A673 (cell line): ENCODE measurements around the gene TXN2. TPM values are rescaled to one million over a fixed set of nuclear protein-coding genes. Genes with fewer than 3 reads are reported as not detected.

ENCODE experiments used
- BruUV-seq: library from RNA; stranded (reverse); fragments of 400-500 nt; replicated peaks from 2 replicates; lab custom pipeline; 2021; lab: Mats Ljungman, UMichigan
- CTCF ChIA-PET: fragments of 300-600 bp; sonication (Branson Sonifier 250); formaldehyde crosslinking; loops from one replicate; lab custom pipeline; 2022; ENCODE audit warnings: antibody characterized with exemption; lab: Charles Lee
- POLR2A ChIA-PET: fragments of 300-600 bp; sonication (Branson Sonifier 250); formaldehyde crosslinking; loops from one replicate; lab custom pipeline; 2022; ENCODE audit warnings: antibody characterized with exemption; ENCODE audit not compliant: low non-redundant PET; lab: Charles Lee
- DNase-seq: peaks from one replicate; pipeline ENCODE4 v3.0.0-alpha.2; 2015; ENCODE audit warnings: low spot score
- H3K27ac ChIP-seq: fragments of 200-600 bp; sonication (generic); 2 replicates; pipeline ENCODE4 v1.5.1; 2016; ENCODE audit warnings: mixed run types, low read depth, mild to moderate bottlenecking, mixed read lengths, antibody characterized with exemption, low read length; ENCODE audit not compliant: poor library complexity, severe bottlenecking
- H3K27me3 ChIP-seq: fragments of 200-600 bp; sonication (generic); replicated peaks from 2 replicates; pipeline ENCODE4 v1.6.1; 2017; ENCODE audit warnings: mixed run types, low read depth, mild to moderate bottlenecking, mixed read lengths, antibody characterized with exemption, low read length; ENCODE audit not compliant: insufficient read depth, poor library complexity
- H3K36me3 ChIP-seq: fragments of 200-600 bp; sonication (generic); 2 replicates; pipeline ENCODE4 v1.6.1; 2016; ENCODE audit warnings: mixed run types, mild to moderate bottlenecking, mixed read lengths, antibody characterized with exemption, low read length; ENCODE audit not compliant: insufficient read depth, poor library complexity, severe bottlenecking
- H3K4me1 ChIP-seq: fragments of 200-600 bp; sonication (generic); 2 replicates; pipeline ENCODE4 v1.6.1; 2017; ENCODE audit warnings: mixed run types, mild to moderate bottlenecking, mixed read lengths, antibody characterized with exemption, low read length; ENCODE audit not compliant: insufficient read depth, poor library complexity, severe bottlenecking
- H3K4me3 ChIP-seq: fragments of 200-600 bp; sonication (generic); 2 replicates; pipeline ENCODE4 v1.5.1; 2016; ENCODE audit warnings: low read depth, mixed run types, mild to moderate bottlenecking, mixed read lengths, low read length; ENCODE audit not compliant: poor library complexity, severe bottlenecking
- H3K9me3 ChIP-seq: fragments of 200-600 bp; sonication (generic); 2 replicates; pipeline ENCODE4 v1.6.1; 2016; ENCODE audit warnings: mixed run types, low read depth, mild to moderate bottlenecking, mixed read lengths, antibody characterized with exemption, low read length; ENCODE audit not compliant: poor library complexity, severe bottlenecking
- CTCF ChIP-seq: fragments of 300-800, 200-600 bp; sonication (generic); conservative IDR thresholded peaks from 2 replicates; pipeline ENCODE4 v1.5.1; 2017; ENCODE audit warnings: low read depth, mild to moderate bottlenecking, antibody characterized with exemption, low read length, moderate library complexity, mixed read lengths
- EZH2 ChIP-seq: fragments of 200-600 bp; sonication (generic); IDR thresholded peaks from 2 replicates; pipeline ENCODE4 v1.6.1; 2017; ENCODE audit warnings: borderline replicate concordance, low read depth, mild to moderate bottlenecking, mixed read lengths, antibody characterized with exemption, low read length; ENCODE audit not compliant: poor library complexity, severe bottlenecking
- intact Hi-C: fragments of 100-400 bp; cut with micrococcal nuclease; formaldehyde crosslinking; loops from one replicate; pipeline ENCODE4 v1.10.0; 2022; ENCODE audit not compliant: unreplicated experiment
- total RNA-seq: library from RNA; stranded (reverse); gene quantifications from 2 replicates; pipeline ENCODE4 v1.2.3, GENCODE V29; 2021

The TXN2 gene
- total RNA-seq, 1 experiment from 2014 or later, result 85.4 TPM

DNA sequence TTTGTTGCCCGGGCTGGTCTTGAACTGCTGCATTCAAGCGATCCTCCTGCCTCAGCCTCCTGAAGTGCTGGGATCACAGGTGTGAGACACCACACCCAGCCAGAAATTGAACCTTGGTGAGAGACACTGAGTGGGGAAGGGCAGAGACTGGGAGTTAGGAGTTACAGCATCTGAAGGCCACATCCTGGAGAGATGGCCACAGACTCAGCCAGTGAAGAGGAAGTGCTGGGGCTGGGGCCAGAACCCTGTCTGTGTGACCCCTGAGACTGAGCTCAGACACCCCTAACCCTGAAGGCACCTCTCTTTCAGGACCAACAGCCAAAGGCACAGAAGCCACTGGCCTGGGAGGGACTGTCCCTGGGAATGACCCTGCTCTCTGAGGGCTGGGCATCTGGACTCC, 33.8 kb downstream of the TXN2 start:
- BruUV-seq, result no TSS peak
- no peak overlapping the region for H3K4me3 ChIP-seq
- H3K27me3 ChIP-seq, result no peaks in the 10 kb centered on the region
- TF ChIP-seq EZH2 (no peak), CTCF (no peak)
- no peak for DNase-seq
- H3K27ac ChIP-seq, result no peak overlapping the region
- CTCF ChIA-PET, result no interaction called here
- no peaks in the 10 kb centered on the region for H3K9me3 ChIP-seq
- POLR2A ChIA-PET, result no interaction called here
- intact Hi-C loops, result no loop called here
- H3K4me1 ChIP-seq, result peaks cover 6% of the 10 kb centered on the region
- no peaks in the 10 kb centered on the region for H3K36me3 ChIP-seq

- H3K4me1 ChIP-seq, result no peaks in the 10 kb centered on the region
- ChIA-PET CTCF (no interaction called here), POLR2A (no interaction called here)
- no peaks in the 10 kb centered on the region for H3K9me3 ChIP-seq
- no TSS peak for BruUV-seq
- TF ChIP-seq EZH2 (no peak), CTCF (no peak)
- DNase-seq, result peak; percentile 48
- H3K27ac ChIP-seq, result no peak overlapping the region
- no peaks in the 10 kb centered on the region for H3K36me3 ChIP-seq
- H3K4me3 ChIP-seq, result no peak overlapping the region
- intact Hi-C loops, result no loop called here
- H3K27me3 ChIP-seq, result no peaks in the 10 kb centered on the region
Measured at GRCh38 chr22:36445158-36445668, 36.2 kb downstream of the TXN2 start.

GRCh38 chr22:36443198-36443770, 38.2 kb downstream of the TXN2 start:
- POLR2A ChIA-PET, result interaction anchor here (0.6 to 0.7 kb wide), 2 partner anchors 14 to 24 kb away, joined by 3 read pairs; no protein-coding TSS in a partner anchor
- no TSS peak for BruUV-seq
- no peaks in the 10 kb centered on the region for H3K4me1 ChIP-seq
- TF ChIP-seq CTCF, result no peak
- TF ChIP-seq EZH2, result no peak
- H3K36me3 ChIP-seq, result no peaks in the 10 kb centered on the region
- H3K9me3 ChIP-seq, result no peaks in the 10 kb centered on the region
- intact Hi-C loops, result no loop called here
- H3K27ac ChIP-seq, result no peak overlapping the region
- H3K27me3 ChIP-seq, result no peaks in the 10 kb centered on the region
- DNase-seq, result no peak
- H3K4me3 ChIP-seq, result no peak overlapping the region
- CTCF ChIA-PET, result no interaction called here
